ENCODE measurements around the gene ABCC8.
"Not testable (repeated sequence)": the region's sequence is repeated elsewhere in the genome, so short reads cannot be mapped to it uniquely, and the experiment has no call there.

The ABCC8 gene

GRCh38 chr11:17463546-17464174 lies 13.0 kb downstream of the ABCC8 start:
- DNase-seq = no peak

GRCh38 chr11:17462940-17463339 lies 13.7 kb downstream of the ABCC8 start:
- no peak for DNase-seq

DNA sequence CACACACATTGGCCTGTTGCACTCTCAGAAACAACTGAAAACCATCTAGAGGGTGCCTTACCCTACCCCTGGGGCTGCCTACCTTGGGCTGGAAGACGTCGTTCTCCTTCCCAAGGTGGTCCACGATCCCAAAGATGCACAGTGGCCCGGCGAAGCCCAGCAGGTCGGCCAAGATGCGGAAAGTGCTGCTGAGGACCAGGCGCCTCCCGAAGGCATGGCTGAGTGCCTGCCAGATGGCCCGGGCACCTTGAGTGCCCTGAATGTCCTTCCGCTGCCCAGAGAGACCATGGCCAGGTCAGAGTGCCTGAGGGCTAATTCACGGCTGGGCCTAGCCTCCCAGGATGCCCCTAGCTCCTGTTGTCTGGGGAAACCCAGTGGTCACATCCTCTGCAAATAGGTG lies 16.2 kb downstream of the ABCC8 start:
- no peak for DNase-seq

GRCh38 chr11:17459236-17459896 lies 17.3 kb downstream of the ABCC8 start:
- no peak for DNase-seq

DNA sequence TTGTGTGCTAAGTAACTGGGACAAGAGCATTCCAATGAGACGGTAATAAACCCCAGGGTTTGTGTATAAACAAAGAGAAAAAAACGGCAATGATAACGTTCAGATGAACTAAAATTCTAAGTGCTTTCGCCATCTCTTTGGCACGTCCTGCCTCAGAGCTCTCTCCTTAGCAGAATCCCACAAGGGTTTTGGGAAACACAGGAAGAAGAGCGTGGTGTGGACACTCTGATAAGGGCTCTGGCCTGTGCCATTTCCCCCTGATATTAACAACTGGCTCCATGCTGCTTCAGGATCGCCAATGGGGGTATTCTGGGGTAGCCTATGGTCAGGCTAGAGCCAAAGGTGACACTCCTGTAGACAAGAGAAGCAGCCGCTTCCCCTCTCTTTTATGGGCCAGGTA lies 18.4 kb downstream of the ABCC8 start:
- no peak for DNase-seq

- DNase-seq = no peak
Observed at GRCh38 chr11:17457396-17458173, 19.1 kb downstream of the ABCC8 start.

DNA sequence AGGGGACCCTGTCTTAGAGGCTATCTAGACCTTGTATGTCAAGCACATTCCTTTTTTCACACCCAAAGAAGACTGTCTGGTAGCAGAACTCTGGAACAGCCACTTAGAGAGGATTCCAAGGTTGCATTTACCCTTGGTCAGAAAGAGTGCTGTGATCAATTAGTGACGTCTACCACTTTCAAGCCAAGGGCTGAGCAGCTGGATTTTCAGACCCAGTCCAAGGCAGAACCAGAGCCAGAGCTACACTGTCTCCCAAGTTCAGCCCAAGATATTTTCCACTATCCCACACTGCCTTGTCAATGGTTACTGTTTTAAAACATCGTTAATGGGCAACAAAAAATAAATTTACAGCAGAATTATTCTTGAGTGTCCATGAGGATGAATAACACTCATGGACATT lies 24.0 kb downstream of the ABCC8 start:
- no peak for DNase-seq

GRCh38 chr11:17449158-17449557 lies 27.5 kb downstream of the ABCC8 start:
- no peak for DNase-seq

DNA sequence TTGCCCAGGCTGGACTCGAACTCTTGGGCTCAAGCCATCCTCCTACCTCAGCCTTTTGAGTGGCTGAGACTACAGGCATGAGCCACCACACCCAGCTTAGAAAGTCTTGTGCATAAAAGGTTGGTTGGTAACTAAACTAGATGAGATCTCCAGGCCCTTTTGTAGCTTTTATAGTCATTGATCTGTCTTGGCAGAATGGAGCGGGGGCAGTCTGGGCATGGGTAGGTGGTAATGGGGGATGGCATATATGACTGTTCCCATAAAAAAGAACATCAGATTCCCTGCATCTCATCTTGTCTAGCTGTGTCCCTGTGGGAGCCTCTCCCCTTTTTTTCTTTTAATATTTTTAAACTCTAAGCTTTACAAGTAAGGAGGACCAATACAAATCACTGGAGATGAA lies 30.2 kb downstream of the ABCC8 start:
- DNase-seq = no peak

DNA sequence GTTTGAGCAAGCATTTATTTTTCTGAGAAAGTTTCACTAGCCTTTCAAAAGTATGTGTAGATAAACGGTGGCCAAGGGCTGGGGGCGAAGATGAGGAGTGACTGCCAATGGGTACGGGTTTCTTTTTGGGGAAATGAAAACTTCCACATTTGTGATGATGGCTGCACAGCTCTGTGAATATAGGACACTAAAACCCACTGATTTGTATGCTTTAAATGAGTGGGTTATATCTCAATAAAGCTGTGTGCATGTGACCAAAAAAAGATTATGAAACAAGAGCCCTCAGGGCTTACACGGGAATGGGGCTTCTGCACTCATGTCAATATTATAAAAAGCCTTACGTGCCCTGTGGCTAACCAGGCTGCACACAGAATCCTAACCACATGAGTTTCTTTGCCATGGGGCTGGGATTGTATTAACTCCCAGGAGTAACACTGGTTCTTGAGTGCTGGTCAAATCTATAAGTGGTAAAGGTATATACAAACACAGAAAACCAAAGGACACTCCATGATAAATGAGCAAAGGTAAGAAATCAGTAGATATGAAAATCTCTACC lies 31.3 kb downstream of the ABCC8 start:
- no peak for DNase-seq

- no peak for DNase-seq
Observed at GRCh38 chr11:17443926-17444690, 32.5 kb downstream of the ABCC8 start.

GRCh38 chr11:17443423-17443822 lies 33.2 kb downstream of the ABCC8 start:
- no peak for DNase-seq

- DNase-seq = no peak
Observed at GRCh38 chr11:17443000-17443399, 33.6 kb downstream of the ABCC8 start.

GRCh38 chr11:17439316-17439782 lies 37.3 kb downstream of the ABCC8 start:
- DNase-seq = no peak

DNA sequence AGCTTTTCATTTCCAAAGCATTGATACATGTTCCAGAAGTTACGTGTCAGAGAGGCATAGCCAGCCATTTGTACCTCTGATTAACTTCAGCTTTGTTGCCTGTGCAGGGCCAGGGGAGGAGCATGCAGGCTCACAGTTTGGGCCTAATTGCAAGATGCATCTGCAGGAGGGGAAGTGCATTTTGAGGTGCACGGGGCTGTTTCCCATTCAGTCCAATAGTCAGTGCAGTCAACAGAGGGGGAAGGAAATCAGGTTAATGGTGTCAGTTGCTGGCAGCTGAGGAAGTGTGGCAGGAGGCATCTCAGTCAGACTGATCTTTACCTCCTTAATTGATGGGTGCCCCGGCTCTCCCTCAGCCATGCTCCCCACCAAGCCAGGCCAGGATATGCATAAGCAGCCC lies 39.3 kb downstream of the ABCC8 start:
- no peak for DNase-seq

- no peak for DNase-seq
Observed at GRCh38 chr11:17434108-17434507, 42.5 kb downstream of the ABCC8 start.

DNA sequence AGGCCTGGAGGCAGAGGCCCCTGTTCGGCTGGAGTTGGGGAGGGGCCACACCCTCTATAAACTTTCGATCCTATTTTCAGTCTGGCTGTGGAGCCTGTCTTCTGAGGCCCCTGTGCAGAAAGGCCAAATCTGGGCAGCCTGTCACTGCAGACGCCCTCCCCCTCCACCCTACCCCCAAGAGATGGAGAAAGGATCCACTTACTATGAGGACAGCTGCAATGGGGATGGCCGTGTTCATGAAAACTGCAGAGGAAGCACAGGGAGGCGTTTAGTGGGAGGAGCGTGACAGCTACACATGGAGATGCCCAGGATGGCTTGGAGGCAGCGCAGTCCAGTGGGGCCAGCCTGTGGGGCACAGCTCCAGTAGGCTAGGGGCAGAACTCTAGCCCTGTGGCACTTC lies 44.6 kb downstream of the ABCC8 start:
- DNase-seq = no peak

GRCh38 chr11:17431139-17431538 lies 45.5 kb downstream of the ABCC8 start:
- no peak for DNase-seq

DNA sequence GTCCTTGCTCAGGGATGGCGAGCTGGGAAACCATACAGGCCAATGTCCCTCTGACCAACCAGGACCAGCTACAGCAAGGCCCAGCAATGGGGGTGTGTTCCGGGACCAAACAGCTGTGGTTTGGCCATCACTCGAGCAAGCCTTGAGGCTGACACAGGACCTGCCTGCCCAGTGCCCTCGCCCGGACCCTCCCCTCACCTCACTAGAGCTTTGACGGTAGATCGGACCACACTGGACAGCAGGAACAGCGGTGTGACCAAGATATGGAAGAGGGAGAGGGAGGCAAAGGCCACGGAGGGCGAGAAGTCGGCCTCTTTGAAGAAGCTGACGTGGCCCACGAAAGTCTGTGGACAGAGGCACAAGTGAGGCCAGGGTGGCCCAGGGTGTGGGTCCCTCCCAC lies 46.0 kb downstream of the ABCC8 start:
- no peak for DNase-seq

GRCh38 chr11:17428925-17429324 lies 47.7 kb downstream of the ABCC8 start:
- no peak for DNase-seq

- no peak for DNase-seq
Observed at GRCh38 chr11:17428261-17428660, 48.4 kb downstream of the ABCC8 start.

DNA sequence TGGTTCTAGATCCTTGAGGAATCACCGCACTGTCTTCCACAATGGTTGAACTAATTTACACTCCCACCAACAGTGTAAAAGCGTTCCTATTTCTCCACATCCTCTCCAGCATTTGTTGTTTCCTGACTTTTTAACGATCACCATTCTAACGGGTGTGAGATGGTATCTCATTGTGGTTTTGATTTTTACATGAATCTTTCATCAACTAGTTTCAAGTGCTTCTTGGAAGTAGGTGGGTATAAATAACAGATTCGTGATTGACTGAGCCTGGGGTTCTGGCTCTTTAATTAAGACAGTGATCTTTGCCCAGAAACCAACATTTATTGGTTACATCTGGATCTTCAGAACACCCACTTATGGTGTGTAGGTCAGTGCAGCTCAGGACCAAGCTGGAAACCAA lies 50.4 kb downstream of the ABCC8 start:
- DNase-seq = not testable (repeated sequence)

All from CD4-positive, alpha-beta T cell treated with Interleukin-21 for 1 hour (primary cell).